ENCODE data around the gene CRTC2.
"Not testable (repeated sequence)": the region's sequence is repeated elsewhere in the genome, so short reads cannot be mapped to it uniquely, and the experiment has no call there.

The CRTC2 gene

GRCh38 chr1:153958111-153958960, at the start of gene CRTC2:
Gene CRTC2 (minus strand): TSS chr1:153958612. CDS start chr1:153958497, 115 bp downstream.
- TF ChIP-seq, protein P1, sequence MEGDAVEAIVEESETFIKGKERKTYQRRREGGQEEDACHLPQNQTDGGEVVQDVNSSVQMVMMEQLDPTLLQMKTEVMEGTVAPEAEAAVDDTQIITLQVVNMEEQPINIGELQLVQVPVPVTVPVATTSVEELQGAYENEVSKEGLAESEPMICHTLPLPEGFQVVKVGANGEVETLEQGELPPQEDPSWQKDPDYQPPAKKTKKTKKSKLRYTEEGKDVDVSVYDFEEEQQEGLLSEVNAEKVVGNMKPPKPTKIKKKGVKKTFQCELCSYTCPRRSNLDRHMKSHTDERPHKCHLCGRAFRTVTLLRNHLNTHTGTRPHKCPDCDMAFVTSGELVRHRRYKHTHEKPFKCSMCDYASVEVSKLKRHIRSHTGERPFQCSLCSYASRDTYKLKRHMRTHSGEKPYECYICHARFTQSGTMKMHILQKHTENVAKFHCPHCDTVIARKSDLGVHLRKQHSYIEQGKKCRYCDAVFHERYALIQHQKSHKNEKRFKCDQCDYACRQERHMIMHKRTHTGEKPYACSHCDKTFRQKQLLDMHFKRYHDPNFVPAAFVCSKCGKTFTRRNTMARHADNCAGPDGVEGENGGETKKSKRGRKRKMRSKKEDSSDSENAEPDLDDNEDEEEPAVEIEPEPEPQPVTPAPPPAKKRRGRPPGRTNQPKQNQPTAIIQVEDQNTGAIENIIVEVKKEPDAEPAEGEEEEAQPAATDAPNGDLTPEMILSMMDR (IDR thresholded peaks at IDR 0.05; ENCODE audit: low read depth, low read length), result no peak
- peak within 1 kb of the TSS; percentile 95 for H3K4me3 ChIP-seq (ENCODE audit: low read depth, low read length)

- TF ChIP-seq, protein P1 (IDR thresholded peaks at IDR 0.05; ENCODE audit: low read depth, low read length), result no peak
- H3K4me3 ChIP-seq (ENCODE audit: low read depth, low read length), result no peak overlapping the region
Measured at GRCh38 chr1:154006136-154006535, 47.7 kb upstream of the CRTC2 start.

GRCh38 chr1:154000420-154000819, 42.0 kb upstream of the CRTC2 start:
- TF ChIP-seq, protein P1 (IDR thresholded peaks at IDR 0.05; ENCODE audit: low read depth, low read length), result no peak
- H3K4me3 ChIP-seq (ENCODE audit: low read depth, low read length), result no peak overlapping the region

DNA sequence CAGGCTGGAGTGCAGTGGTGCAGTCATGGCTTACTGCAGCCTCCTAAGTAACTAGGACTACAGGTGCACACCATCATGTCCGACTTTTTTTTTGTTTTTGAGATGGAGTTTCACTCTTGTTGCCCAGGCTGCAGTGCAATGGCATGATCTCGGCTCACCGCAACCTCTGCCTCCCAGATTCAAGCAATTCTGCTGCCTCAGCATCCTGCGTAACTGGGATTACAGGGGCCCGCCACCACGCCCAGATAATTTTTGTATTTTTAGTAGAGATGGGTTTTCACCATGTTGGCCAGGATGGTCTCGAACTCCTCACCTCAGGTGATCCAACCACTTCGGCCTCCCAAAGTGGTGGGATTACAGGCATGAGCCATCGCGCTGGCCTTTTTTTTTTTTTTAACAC, 38.5 kb upstream of the CRTC2 start:
- not testable (repeated sequence) for H3K4me3 ChIP-seq (ENCODE audit: low read depth, low read length)

DNA sequence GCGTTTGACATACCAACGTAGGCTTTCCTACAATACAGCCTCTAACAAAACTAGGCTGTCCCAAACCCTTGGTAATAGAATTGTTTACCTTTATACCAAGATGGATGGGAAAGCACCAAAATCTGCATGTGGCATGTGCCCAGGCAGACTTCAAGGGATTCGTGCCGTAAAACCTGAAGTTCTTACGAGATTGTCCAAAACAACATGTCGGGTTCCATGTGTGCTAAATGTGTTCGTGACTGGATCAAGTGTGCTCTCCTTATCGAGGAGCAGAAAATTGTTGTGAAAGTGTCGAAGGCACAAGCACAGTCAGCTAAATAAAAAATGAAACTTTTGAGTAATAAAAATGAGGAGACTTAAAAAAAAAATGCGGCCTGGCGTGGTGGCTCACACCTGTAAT, 37.2 kb upstream of the CRTC2 start:
- no peak overlapping the region for H3K4me3 ChIP-seq (ENCODE audit: low read depth, low read length)
- TF ChIP-seq, protein P1 (IDR thresholded peaks at IDR 0.05; ENCODE audit: low read depth, low read length), result no peak

GRCh38 chr1:153995202-153995601, 36.8 kb upstream of the CRTC2 start:
- TF ChIP-seq, protein P1 (IDR thresholded peaks at IDR 0.05; ENCODE audit: low read depth, low read length), result no peak
- no peak overlapping the region for H3K4me3 ChIP-seq (ENCODE audit: low read depth, low read length)

DNA sequence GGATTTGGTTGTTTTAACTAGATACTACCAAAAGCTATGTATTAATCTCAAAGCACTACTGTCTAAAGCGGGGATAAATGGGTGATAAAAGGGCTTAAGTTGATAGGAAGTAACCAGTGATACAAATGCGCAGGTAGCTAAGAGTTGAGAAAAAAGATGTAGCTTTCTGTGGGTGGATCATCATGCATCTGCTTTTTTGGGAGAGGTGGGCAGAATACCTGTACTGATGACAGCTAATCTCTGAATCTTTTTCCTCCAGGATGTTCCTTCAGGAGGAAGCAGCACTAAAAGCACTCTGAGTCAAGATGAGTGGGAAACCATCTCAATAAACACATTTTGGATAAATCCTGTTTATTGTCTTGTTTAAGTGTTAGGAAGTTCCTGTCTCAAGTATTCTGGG, 33.4 kb upstream of the CRTC2 start:
- TF ChIP-seq, protein P1 (IDR thresholded peaks at IDR 0.05; ENCODE audit: low read depth, low read length), result no peak
- H3K4me3 ChIP-seq (ENCODE audit: low read depth, low read length), result peak overlapping the region; percentile 96

Measured in WI38 (cell line).